Measurements from ENCODE around the gene SNN.

DNA sequence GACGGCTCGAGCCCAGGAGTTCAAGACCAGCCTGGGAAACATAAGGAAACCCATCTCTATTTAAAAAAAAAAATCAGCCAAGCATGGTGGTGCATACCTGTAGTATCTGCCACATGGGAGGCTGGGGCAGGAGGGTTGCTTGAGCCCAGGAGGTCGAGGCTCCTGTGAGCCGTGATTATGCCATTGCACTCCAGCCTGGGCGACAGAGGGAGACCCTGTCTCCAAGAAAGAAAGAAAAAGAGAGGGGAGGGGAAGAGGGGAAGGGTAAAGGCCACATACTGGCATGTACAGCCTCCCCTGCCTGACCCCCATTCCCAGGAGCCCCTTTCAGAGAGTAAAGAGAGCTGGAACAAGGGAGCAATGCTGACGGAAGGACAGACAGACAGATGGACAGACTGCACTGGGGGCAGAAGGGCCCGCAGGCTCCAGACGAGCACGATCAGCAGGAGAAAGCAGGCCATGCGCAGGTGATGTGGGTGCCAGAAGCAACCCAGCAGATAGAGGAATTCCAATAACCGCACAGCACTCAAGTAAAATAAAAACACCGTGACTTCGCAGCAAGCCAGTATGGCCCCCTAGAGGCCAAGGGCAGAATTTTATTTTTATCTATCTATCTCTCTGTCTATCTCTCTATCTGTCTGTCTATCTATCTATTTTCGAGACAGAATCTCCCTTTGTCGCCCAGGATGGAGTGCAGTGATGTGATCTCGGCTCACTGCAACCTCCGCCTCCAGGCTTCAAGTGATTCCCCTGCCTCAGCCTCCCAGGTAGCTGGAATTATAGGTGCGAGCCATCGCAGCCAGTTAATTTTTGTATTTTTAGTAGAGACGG, 27.1 kb upstream of the SNN start:
- TF ChIP-seq, protein P1, sequence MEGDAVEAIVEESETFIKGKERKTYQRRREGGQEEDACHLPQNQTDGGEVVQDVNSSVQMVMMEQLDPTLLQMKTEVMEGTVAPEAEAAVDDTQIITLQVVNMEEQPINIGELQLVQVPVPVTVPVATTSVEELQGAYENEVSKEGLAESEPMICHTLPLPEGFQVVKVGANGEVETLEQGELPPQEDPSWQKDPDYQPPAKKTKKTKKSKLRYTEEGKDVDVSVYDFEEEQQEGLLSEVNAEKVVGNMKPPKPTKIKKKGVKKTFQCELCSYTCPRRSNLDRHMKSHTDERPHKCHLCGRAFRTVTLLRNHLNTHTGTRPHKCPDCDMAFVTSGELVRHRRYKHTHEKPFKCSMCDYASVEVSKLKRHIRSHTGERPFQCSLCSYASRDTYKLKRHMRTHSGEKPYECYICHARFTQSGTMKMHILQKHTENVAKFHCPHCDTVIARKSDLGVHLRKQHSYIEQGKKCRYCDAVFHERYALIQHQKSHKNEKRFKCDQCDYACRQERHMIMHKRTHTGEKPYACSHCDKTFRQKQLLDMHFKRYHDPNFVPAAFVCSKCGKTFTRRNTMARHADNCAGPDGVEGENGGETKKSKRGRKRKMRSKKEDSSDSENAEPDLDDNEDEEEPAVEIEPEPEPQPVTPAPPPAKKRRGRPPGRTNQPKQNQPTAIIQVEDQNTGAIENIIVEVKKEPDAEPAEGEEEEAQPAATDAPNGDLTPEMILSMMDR (IDR thresholded peaks at IDR 0.05; ENCODE audit: poor library complexity), result peak; percentile 71
- no peak for TF ChIP-seq EZH2phosphoT487 (IDR thresholded peaks at IDR 0.05; ENCODE audit: low read depth, severe bottlenecking, unreplicated experiment)
- TF ChIP-seq EZH2 (IDR thresholded peaks at IDR 0.05; ENCODE audit: borderline replicate concordance), result no peak
